AG09319 (cell line): ENCODE measurements around the gene KCNQ4.

Experiments used
- DNase-seq: peaks from one replicate; pipeline ENCODE4 v3.0.0-alpha.2; 2010; ENCODE audit warnings: low read depth; ENCODE audit errors: extremely low read depth
- TF ChIP-seq, protein P1 (sequence below): IDR thresholded peaks from 2 replicates; pipeline ENCODE4 v1.5.1; 2011; ENCODE audit warnings: low read depth, mild to moderate bottlenecking, inconsistent platforms, low read length, moderate library complexity

Gene KCNQ4

DNA sequence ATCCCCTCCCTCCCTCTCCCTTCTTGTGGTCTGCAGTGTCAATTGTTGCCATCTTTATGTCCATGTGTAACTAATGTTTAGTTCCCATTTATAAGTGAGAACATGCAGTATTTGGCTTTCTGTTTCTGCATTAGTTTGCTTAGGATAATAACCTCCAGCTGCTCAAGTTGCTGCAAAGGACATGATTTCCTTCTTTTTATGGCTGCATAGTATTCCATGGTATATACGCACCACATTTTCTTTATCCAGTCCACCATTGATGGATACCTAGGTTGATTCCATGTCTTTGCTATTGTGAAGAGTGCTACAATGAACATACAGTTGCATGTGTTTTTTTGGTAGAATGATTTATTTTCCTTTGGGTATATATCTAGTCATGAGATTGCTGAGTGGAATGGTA, 62.3 kb downstream of the KCNQ4 start:
- TF ChIP-seq, protein P1, sequence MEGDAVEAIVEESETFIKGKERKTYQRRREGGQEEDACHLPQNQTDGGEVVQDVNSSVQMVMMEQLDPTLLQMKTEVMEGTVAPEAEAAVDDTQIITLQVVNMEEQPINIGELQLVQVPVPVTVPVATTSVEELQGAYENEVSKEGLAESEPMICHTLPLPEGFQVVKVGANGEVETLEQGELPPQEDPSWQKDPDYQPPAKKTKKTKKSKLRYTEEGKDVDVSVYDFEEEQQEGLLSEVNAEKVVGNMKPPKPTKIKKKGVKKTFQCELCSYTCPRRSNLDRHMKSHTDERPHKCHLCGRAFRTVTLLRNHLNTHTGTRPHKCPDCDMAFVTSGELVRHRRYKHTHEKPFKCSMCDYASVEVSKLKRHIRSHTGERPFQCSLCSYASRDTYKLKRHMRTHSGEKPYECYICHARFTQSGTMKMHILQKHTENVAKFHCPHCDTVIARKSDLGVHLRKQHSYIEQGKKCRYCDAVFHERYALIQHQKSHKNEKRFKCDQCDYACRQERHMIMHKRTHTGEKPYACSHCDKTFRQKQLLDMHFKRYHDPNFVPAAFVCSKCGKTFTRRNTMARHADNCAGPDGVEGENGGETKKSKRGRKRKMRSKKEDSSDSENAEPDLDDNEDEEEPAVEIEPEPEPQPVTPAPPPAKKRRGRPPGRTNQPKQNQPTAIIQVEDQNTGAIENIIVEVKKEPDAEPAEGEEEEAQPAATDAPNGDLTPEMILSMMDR: no peak
- no peak for DNase-seq

- no peak for DNase-seq
- TF ChIP-seq, protein P1: no peak
Measured at GRCh38 chr1:40847023-40847745, 63.6 kb downstream of the KCNQ4 start.

DNA sequence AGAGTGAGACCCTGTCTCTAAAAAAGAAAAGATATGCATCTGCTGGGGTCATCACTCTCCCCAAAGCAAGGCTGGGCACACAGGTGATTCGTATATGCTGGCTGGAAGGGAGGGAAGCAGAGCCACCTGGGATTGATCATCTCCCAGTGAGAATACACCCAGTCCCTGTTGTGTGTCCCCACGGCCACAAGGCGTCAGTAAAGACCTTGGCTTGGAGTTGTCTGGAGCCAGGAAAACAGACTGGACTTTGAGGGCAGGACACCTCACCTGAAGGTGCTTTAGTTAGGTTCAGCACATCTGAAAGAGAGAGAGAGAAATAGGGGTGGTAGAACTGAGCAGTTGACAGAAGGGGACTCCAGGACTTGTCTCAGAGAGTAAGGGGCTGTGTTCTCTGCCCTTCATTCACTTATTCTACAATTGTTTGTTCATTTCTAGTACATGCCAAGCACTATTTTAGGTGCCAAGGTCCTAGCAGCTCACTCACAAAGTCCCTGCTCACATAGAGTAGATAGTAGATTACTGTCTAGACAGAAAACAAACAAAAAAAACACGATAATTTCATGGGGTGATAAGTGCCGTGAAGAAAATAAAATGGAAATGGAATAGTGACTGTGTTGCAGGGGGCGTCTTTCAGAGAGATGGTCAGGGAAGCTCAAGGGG, 65.1 kb downstream of the KCNQ4 start:
- TF ChIP-seq, protein P1: peak; percentile 95
- DNase-seq: peak; percentile 27

GRCh38 chr1:40849801-40850592, 66.4 kb downstream of the KCNQ4 start:
- no peak for DNase-seq
- TF ChIP-seq, protein P1: peak; percentile 68

- TF ChIP-seq, protein P1: no peak
- DNase-seq: no peak
Measured at GRCh38 chr1:40851643-40852042, 68.1 kb downstream of the KCNQ4 start.

- DNase-seq: no peak
Measured at GRCh38 chr1:40853113-40853884, 69.7 kb downstream of the KCNQ4 start.

More at GRCh38 chr1:40853113-40853884, 69.7 kb downstream of the KCNQ4 start:
- TF ChIP-seq, protein P1: no peak
